ENCODE results near the gene ZSWIM6. TPM values are rescaled to one million over a fixed set of nuclear protein-coding genes. Genes with fewer than 3 reads are reported as not detected.
"Not testable (repeated sequence)": the region's sequence is repeated elsewhere in the genome, so short reads cannot be mapped to it uniquely, and the experiment has no call there.

Gene ZSWIM6
- total RNA-seq, 2 experiments from 2014 or later = 4.1 TPM

GRCh38 chr5:61410811-61411210, 78.8 kb downstream of the ZSWIM6 start:
- ChIA-PET POLR2A (no interaction called here), CTCF (no interaction called here)
- H3K27me3 Mint-ChIP-seq = no peaks in the 10 kb centered on the region

GRCh38 chr5:61412361-61412760, 80.3 kb downstream of the ZSWIM6 start:
- ATAC-seq (ENCODE audit: poor library complexity) = no peak
- DNase-seq = no peak
- H3K4me3 ChIP-seq (ENCODE audit: low read length) = no peak overlapping the region
- no peaks in the 10 kb centered on the region for H3K36me3 ChIP-seq (ENCODE audit: insufficient read depth, low read length)
- no peak for TF ChIP-seq CTCF (IDR thresholded peaks at IDR 0.05)
- intact Hi-C loops (cut with DNase I, micrococcal nuclease) = no loop called here
- Mint-ChIP-seq H3K36me3 (ENCODE audit: low read depth) (peaks cover 4% of the 10 kb centered on the region), H3K27me3 (no peaks in the 10 kb centered on the region), H3K9me3 (no peaks in the 10 kb centered on the region), H3K4me1 (ENCODE audit: low read depth) (peaks cover 57% of the 10 kb centered on the region), H3K27ac (no peak overlapping the region), H3K4me3 (no peak overlapping the region)
- POLR2A ChIA-PET = interaction anchor here (1.3 kb wide), 1 partner anchor 81 kb away, joined by 3 read pairs; no protein-coding TSS in a partner anchor
- no peaks in the 10 kb centered on the region for H3K9me3 ChIP-seq (ENCODE audit: control insufficient read depth in 1 of 2, insufficient read depth in 1 of 2, low read length in 2 of 2)
- CTCF ChIA-PET = no interaction called here
- H3K27ac ChIP-seq (ENCODE audit: low read depth in 1 of 2, low read length in 2 of 2) = no peak overlapping the region
- no peaks in the 10 kb centered on the region for H3K27me3 ChIP-seq (ENCODE audit: control insufficient read depth in 1 of 2, insufficient read depth in 2 of 2, low read length in 2 of 2)
- H3K4me1 ChIP-seq (ENCODE audit: insufficient read depth, low read length) = no peaks in the 10 kb centered on the region

More at GRCh38 chr5:61410811-61411210, 78.8 kb downstream of the ZSWIM6 start:
- H3K27me3 ChIP-seq (ENCODE audit: control insufficient read depth in 1 of 2, insufficient read depth in 2 of 2, low read length in 2 of 2) = no peaks in the 10 kb centered on the region
- DNase-seq = no peak
- H3K4me1 ChIP-seq (ENCODE audit: insufficient read depth, low read length) = no peaks in the 10 kb centered on the region
- Mint-ChIP-seq H3K9me3 (no peaks in the 10 kb centered on the region), H3K4me1 (ENCODE audit: low read depth) (peaks cover 41% of the 10 kb centered on the region), H3K36me3 (ENCODE audit: low read depth) (peaks cover 4% of the 10 kb centered on the region), H3K27ac (no peak overlapping the region), H3K4me3 (no peak overlapping the region)
- H3K9me3 ChIP-seq (ENCODE audit: control insufficient read depth in 1 of 2, insufficient read depth in 1 of 2, low read length in 2 of 2) = no peaks in the 10 kb centered on the region
- H3K4me3 ChIP-seq (ENCODE audit: low read length) = no peak overlapping the region
- no peak for TF ChIP-seq CTCF (IDR thresholded peaks at IDR 0.05)
- no peak overlapping the region for H3K27ac ChIP-seq (ENCODE audit: low read depth in 1 of 2, low read length in 2 of 2)
- intact Hi-C loops (cut with DNase I, micrococcal nuclease) = no loop called here
- ATAC-seq (ENCODE audit: poor library complexity) = no peak
- no peaks in the 10 kb centered on the region for H3K36me3 ChIP-seq (ENCODE audit: insufficient read depth, low read length)

- H3K27ac Mint-ChIP-seq; H3K27ac ChIP-seq (ENCODE audit: low read depth in 1 of 2, low read length in 2 of 2); H3K9me3 ChIP-seq (ENCODE audit: control insufficient read depth in 1 of 2, insufficient read depth in 1 of 2, low read length in 2 of 2); intact Hi-C loops (cut with DNase I, micrococcal nuclease); H3K4me3 Mint-ChIP-seq; DNase-seq; H3K9me3 Mint-ChIP-seq; CTCF ChIA-PET; H3K36me3 Mint-ChIP-seq (ENCODE audit: low read depth); ATAC-seq (ENCODE audit: poor library complexity); POLR2A ChIA-PET; H3K4me1 ChIP-seq (ENCODE audit: insufficient read depth, low read length); H3K4me3 ChIP-seq (ENCODE audit: low read length); H3K27me3 Mint-ChIP-seq; H3K27me3 ChIP-seq (ENCODE audit: control insufficient read depth in 1 of 2, insufficient read depth in 2 of 2, low read length in 2 of 2); H3K36me3 ChIP-seq (ENCODE audit: insufficient read depth, low read length): not testable (repeated sequence)
- peaks cover 56% of the 10 kb centered on the region for H3K4me1 Mint-ChIP-seq (ENCODE audit: low read depth)
Observed at GRCh38 chr5:61413205-61413604, 81.1 kb downstream of the ZSWIM6 start.

- no peaks in the 10 kb centered on the region for H3K36me3 Mint-ChIP-seq (ENCODE audit: low read depth)
- CTCF ChIA-PET = interaction anchor here (1.2 to 2.1 kb wide), 2 partner anchors 17 to 26 kb away, joined by 4 read pairs; no protein-coding TSS in a partner anchor
- POLR2A ChIA-PET = no interaction called here
- ATAC-seq (ENCODE audit: poor library complexity) (no peak), DNase-seq (no peak)
- H3K9me3 ChIP-seq (ENCODE audit: control insufficient read depth in 1 of 2, insufficient read depth in 1 of 2, low read length in 2 of 2) = no peaks in the 10 kb centered on the region
- no peaks in the 10 kb centered on the region for H3K27me3 ChIP-seq (ENCODE audit: control insufficient read depth in 1 of 2, insufficient read depth in 2 of 2, low read length in 2 of 2)
- intact Hi-C loops (cut with DNase I, micrococcal nuclease) = no loop called here
- no peak overlapping the region for H3K4me3 ChIP-seq (ENCODE audit: low read length)
- no peaks in the 10 kb centered on the region for H3K36me3 ChIP-seq (ENCODE audit: insufficient read depth, low read length)
- H3K27me3 Mint-ChIP-seq = no peaks in the 10 kb centered on the region
- H3K4me1 Mint-ChIP-seq (ENCODE audit: low read depth) = peaks cover 45% of the 10 kb centered on the region
- no peaks in the 10 kb centered on the region for H3K9me3 Mint-ChIP-seq
- no peak overlapping the region for H3K27ac Mint-ChIP-seq
- no peaks in the 10 kb centered on the region for H3K4me1 ChIP-seq (ENCODE audit: insufficient read depth, low read length)
- no peak for TF ChIP-seq CTCF (IDR thresholded peaks at IDR 0.05)
- no peak overlapping the region for H3K27ac ChIP-seq (ENCODE audit: low read depth in 1 of 2, low read length in 2 of 2)
- no peak overlapping the region for H3K4me3 Mint-ChIP-seq
Observed at GRCh38 chr5:61414806-61415205, 82.7 kb downstream of the ZSWIM6 start.
